NOMO-1 treated with dmso at 0.1 percent for 144 hours (cell line): ENCODE measurements around the gene MCC.

Source experiments
- DNase-seq: peaks from one replicate; lab custom pipeline; 2025; ENCODE audit not compliant: unreplicated experiment; lab: John Stamatoyannopoulos, UW

Gene MCC

GRCh38 chr5:113182658-113183344 is 305.5 kb downstream of the MCC start:
- DNase-seq = no peak

DNA sequence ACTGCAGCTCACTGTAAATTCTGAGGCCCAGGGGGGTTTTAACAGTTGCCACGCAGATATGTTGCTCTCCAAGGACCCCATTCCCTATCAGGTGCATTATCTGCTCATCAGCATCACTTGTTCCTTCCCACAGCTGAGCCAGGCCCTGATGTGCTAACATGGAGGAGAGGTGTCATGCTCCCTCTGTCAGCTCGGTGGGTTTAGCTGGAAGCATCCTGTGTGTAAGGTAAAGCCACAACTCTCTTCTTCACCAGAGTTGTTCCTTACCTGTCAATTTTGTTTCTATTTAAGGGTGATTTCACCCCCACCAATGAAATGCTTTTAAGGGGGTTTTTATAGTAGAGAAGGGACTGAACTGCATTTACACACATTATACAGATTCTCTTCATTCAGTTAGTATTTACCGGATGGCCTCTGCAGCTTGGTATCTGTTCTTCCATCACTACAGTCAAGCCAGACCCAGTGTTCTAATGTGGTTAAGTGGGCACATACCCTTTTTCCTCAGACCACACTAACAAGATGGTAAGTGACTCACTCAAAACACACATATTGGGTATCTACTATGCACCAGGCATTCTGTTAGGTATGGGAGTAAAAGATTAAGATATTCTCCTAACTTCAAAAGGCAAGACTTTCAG is 306.3 kb downstream of the MCC start:
- DNase-seq = no peak

- DNase-seq = no peak
Measured at GRCh38 chr5:113181409-113181808, 306.8 kb downstream of the MCC start.

DNA sequence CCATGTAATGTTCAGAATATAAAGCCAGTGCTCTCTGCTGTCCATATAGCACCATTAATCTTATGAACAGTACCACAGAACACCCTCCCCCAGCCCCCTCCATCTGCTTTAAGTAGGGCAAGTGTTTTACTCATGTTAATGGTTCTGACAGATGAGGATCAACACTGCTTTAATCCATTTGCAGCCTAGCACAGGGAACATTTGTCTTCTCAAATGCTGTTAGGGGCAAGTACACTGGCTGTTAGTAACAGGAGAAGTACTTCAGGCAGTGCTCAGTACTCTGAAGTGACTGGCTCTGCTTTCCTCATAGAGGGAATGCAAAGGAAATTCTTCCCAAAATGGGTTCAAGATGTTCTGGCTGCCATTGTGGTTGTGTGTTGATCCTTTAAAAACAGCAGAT is 309.1 kb downstream of the MCC start:
- DNase-seq = no peak

GRCh38 chr5:113178073-113178779 is 310.0 kb downstream of the MCC start:
- DNase-seq = no peak

GRCh38 chr5:113177225-113177624 is 311.0 kb downstream of the MCC start:
- no peak for DNase-seq

- no peak for DNase-seq
Measured at GRCh38 chr5:113176734-113177133, 311.5 kb downstream of the MCC start.

GRCh38 chr5:113176196-113176595 is 312.1 kb downstream of the MCC start:
- DNase-seq = no peak

DNA sequence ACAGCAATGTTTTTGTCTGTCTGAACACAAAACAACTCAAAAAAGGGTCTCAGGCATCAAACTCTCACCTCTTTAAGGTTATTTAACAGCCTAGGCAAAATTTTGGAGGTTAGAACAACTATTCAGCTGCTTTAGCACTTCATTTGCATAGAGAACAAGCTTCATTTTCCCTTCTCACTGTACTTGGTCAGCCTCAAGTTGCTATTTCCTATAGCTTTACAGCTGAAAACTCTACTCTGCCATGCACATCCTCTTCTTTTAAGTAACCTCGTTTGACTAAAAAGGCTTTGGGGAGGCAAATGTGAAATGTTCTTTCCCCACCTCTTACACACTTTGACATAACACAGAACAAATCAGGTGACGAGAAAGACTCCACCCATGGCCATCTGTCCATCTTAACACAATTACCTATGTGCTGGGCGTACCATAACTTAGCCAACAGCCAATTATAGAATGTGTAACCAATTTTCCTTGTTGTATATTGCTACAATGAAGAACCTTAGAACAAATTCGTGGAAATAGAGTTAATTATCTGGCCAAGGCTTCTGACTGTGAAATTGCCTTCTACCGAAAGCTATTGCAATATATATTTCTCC is 315.9 kb downstream of the MCC start:
- DNase-seq = no peak

- no peak for DNase-seq
Measured at GRCh38 chr5:113171520-113171919, 316.7 kb downstream of the MCC start.

DNA sequence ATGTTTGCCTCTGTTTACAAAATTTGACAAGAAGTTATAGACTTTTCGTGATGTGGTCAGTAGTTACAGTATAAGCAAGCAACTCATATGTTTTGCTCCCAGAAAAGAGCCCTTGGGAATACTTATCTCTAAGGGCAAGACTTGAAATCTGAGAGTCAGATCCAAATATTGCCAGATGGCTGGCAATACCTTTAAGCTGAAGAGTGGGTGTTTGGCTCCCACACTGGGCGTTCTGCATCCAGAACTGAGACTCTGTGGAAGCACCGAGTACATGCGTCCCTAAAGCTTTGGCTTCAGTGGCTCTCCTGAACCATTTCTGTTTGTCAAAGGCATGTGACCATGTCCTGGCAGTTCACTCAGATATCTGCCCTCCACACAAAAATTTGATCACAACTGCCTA is 317.5 kb downstream of the MCC start:
- no peak for DNase-seq

DNA sequence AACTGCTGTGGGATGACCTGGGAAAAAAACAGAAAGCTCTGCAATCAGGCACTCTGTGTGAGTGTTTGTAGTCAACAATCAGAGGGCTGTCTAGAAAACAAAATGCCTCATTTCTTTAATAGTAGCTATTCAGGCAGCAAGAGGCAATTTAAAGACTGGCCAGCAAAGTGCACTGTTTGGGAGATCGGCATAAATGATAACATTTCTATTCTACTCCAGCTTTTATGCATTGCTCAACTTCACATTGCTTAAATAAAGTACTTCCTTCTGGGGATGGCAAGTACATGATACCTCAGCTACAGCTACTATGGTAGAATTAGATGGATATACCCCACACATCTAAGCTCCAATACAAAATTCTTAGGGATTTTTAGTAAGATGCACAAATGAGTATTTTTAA is 318.5 kb downstream of the MCC start:
- no peak for DNase-seq

DNA sequence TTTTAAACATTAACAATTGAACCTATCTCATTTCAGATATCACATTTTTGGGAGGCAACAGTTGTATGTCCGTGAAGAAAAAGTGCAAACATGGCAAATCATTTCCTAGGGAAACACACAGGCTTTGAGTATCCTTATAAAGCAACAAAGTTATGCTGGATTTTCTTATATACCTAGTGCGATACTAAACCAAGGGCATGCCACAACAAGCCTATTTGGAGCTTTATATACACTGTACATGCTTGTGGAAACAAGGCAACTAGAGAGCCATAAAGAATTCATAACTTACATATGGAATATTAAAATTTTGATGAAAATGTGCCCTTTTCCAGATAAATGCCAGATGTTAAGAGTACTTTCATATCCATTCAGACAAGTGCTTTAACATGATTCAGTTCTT is 320.3 kb downstream of the MCC start:
- no peak for DNase-seq

DNA sequence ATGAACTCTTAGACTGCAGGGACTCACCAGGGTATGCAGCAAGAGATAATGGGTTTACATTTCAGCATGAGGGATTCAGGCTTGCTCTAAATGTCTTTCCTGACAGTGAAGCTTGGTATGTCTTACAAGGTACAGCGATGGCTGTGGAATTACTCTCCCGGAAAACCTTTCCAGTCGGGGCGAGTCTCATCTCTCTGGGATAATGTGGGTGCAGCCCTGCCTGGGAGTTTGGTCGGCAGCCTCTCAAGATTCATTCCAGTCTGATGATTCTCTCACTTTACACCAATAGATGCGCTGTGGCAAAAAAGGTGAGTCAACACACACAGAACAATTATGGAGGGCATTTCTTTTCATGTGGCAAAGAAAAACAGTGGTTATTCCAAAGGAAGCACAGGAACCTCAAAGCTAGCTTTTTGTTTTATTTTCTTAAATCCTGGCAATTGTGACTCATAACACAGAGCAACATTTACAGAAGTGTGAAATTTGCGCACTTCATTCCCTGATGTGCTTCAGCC is 321.3 kb downstream of the MCC start:
- no peak for DNase-seq

DNA sequence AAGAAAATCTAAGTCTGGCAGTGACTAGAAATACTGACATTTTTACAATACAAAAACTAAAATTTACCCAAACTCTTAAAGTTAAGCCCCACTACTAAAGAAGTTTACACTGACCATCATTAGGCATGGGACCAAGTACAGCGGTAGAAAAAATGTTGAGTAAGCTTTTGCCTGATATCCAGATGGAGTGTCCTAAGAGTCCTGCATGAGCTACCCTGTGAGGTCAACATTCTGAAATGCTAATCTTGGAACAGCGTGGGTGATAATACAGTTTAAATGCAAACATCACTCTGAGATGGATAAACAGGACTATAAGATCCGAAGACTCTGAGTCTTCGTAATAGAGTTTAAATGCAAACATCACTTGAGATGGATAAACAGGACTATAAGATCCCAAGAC is 322.0 kb downstream of the MCC start:
- DNase-seq = no peak

- no peak for DNase-seq
Measured at GRCh38 chr5:113164021-113164420, 324.2 kb downstream of the MCC start.

GRCh38 chr5:113163328-113163727 is 324.9 kb downstream of the MCC start:
- DNase-seq = no peak

- DNase-seq = no peak
Measured at GRCh38 chr5:113162770-113163169, 325.5 kb downstream of the MCC start.

DNA sequence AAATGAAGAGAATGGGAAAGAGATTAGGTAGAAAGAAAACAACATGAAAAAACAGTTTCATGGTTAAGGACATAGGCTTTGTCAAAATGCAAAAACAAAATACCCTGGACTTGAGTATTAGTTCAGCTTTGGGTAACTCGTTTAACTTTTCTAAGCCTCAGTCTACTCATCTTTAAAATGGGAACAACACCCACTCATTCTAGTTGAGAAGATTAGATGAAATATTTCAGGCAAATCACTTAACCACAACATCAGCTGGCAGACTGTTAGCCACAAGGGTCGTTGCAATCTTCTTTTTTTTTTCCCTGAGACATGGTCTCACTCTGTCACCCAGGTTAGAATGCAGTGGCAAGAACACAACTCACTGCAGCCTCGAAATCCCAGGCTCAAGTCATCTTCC is 326.0 kb downstream of the MCC start:
- no peak for DNase-seq

GRCh38 chr5:113161806-113162205 is 326.4 kb downstream of the MCC start:
- no peak for DNase-seq

DNA sequence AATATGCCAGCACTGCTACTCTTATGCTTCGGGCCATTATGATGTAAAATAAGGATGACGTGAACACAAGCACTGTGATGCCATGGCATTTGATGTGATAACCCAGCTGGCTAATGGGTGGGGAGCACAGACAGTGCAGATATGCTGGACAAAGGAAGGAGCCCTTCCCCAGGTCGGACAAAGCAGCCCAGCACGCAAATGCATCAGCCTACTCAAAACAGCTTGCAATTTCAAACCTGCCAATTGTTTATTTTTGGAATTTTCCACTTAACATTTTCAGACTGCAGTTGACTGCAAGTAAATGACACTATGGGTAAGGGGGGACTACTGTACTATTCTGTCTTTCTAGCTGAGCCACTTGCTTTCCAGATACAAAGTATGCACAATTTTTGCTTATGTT is 330.4 kb downstream of the MCC start:
- DNase-seq = no peak
